Neutrophil (primary cell): ENCODE data around the gene SDK2.
"Not testable (repeated sequence)": the region's sequence is repeated elsewhere in the genome, so short reads cannot be mapped to it uniquely, and the experiment has no call there.

ENCODE experiments used
- H3K27ac ChIP-seq: fragments of 200-600 bp; sonication (generic); 2 replicates; pipeline ENCODE4 v1.5.1; 2016; ENCODE audit warnings: mild to moderate bottlenecking, moderate library complexity
- H3K27me3 ChIP-seq: fragments of 200-600 bp; sonication (generic); 2 replicates; pipeline ENCODE4 v1.6.0; 2016; ENCODE audit warnings: mild to moderate bottlenecking
- H3K36me3 ChIP-seq: fragments of 200-600 bp; sonication (generic); 2 replicates; pipeline ENCODE4 v1.5.1; 2017
- H3K4me1 ChIP-seq, 2 experiments: fragments of 200-600 bp in 1 of 2; sonication (generic) in 1 of 2; 1 replicate in 1 of 2; 2 replicates in 1 of 2; pipeline versions ENCODE4 v1.5.1 to v1.6.1; 2013 to 2016; ENCODE audit warnings: low read depth in 1 of 2, low read length in 1 of 2, mild to moderate bottlenecking in 1 of 2, moderate library complexity in 1 of 2; ENCODE audit not compliant: control insufficient read depth in 1 of 2, insufficient read depth in 1 of 2
- H3K4me3 ChIP-seq, 2 experiments: fragments of 200-600 bp in 1 of 2; sonication (generic) in 1 of 2; 1 replicate in 1 of 2; 2 replicates in 1 of 2; pipeline ENCODE4 v1.5.1; 2013 to 2016; ENCODE audit warnings: low read depth in 1 of 2, low read length in 1 of 2, mild to moderate bottlenecking in 1 of 2, moderate library complexity in 1 of 2
- H3K9me3 ChIP-seq: fragments of 200-600 bp; sonication (generic); 2 replicates; pipeline ENCODE4 v1.5.1; 2016
- TF ChIP-seq, protein P1 (sequence below): fragments of 200-600 bp; sonication (generic); IDR thresholded peaks from 2 replicates; pipeline ENCODE4 v1.5.1; 2016; ENCODE audit warnings: antibody characterized with exemption

The SDK2 gene

GRCh38 chr17:73463821-73464220 lies 180.4 kb downstream of the SDK2 start:
- H3K36me3 ChIP-seq, result no peaks in the 10 kb centered on the region
- no peak overlapping the region for H3K4me3 ChIP-seq
- no peaks in the 10 kb centered on the region for H3K4me1 ChIP-seq
- no peak overlapping the region for H3K27ac ChIP-seq
- no peaks in the 10 kb centered on the region for H3K9me3 ChIP-seq
- TF ChIP-seq, protein P1, sequence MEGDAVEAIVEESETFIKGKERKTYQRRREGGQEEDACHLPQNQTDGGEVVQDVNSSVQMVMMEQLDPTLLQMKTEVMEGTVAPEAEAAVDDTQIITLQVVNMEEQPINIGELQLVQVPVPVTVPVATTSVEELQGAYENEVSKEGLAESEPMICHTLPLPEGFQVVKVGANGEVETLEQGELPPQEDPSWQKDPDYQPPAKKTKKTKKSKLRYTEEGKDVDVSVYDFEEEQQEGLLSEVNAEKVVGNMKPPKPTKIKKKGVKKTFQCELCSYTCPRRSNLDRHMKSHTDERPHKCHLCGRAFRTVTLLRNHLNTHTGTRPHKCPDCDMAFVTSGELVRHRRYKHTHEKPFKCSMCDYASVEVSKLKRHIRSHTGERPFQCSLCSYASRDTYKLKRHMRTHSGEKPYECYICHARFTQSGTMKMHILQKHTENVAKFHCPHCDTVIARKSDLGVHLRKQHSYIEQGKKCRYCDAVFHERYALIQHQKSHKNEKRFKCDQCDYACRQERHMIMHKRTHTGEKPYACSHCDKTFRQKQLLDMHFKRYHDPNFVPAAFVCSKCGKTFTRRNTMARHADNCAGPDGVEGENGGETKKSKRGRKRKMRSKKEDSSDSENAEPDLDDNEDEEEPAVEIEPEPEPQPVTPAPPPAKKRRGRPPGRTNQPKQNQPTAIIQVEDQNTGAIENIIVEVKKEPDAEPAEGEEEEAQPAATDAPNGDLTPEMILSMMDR, result no peak
- no peaks in the 10 kb centered on the region for H3K27me3 ChIP-seq

DNA sequence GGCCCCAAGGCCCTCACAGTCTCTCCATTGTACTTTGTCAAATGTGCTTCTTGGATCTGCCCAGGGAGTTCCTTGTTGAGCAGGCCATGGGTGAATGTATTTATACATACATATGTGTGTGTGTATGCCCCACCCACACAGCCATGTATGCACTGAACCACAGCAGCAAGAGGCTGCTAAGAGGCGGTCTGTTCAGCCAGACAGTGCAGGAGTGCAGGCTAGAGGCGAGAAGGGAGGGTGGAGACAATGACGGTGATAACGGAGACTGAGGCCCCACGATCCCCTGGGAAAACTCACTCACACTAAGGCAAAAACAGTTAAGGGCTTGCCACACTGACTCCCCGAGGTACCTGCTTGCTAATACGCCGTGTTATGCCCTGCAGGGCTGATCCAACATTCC lies 181.4 kb downstream of the SDK2 start:
- H3K4me3 ChIP-seq, result no peak overlapping the region
- no peaks in the 10 kb centered on the region for H3K9me3 ChIP-seq
- no peaks in the 10 kb centered on the region for H3K27me3 ChIP-seq
- TF ChIP-seq, protein P1, result no peak
- no peaks in the 10 kb centered on the region for H3K4me1 ChIP-seq
- no peaks in the 10 kb centered on the region for H3K36me3 ChIP-seq
- no peak overlapping the region for H3K27ac ChIP-seq

DNA sequence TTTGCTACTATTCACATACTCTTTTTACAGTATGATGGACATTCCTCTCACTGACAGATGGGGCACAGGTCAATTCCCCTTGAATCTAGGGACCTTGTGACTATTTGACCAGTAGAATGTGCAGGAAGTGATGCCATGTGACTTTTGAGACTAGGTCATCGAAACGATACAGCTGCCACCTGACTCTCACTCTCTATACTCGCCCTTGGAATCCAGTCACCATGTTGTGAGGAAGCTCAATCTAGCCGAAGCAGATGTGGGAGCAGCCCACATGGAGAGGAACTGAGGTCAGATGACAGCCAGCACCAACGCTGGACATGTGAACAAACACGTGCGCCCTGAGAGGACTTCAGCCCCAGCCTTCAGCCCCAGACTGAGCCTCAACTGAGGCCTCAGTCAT lies 184.3 kb downstream of the SDK2 start:
- Histone ChIP-seq H3K4me3 (no peak overlapping the region), H3K27me3 (no peaks in the 10 kb centered on the region), H3K4me1 (no peaks in the 10 kb centered on the region), H3K9me3 (no peaks in the 10 kb centered on the region), H3K27ac (no peak overlapping the region), H3K36me3 (no peaks in the 10 kb centered on the region)
- TF ChIP-seq, protein P1, result no peak

DNA sequence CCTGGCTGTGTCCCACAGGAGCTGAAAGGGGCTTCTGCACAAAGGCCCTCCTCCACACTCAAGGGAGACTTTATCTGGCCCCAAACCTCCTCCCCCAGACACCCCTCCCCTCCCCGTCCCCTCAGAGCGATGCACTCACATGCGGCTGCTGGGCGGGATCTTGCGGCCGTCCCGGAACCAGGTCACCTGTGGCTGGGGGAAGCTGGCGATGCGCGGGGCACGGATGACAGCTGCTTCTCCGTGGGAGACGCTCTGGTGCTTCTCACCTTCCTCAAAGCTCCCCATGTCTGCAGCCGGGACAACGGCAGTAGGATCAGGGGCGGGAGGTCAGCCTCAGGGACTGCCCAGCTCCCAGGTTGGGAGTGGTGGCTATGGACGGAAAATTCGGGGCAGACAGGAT lies 188.5 kb downstream of the SDK2 start:
- Histone ChIP-seq H3K27me3 (no peaks in the 10 kb centered on the region), H3K4me1 (no peaks in the 10 kb centered on the region), H3K4me3 (no peak overlapping the region), H3K9me3 (no peaks in the 10 kb centered on the region), H3K36me3 (no peaks in the 10 kb centered on the region), H3K27ac (no peak overlapping the region)
- TF ChIP-seq, protein P1, result no peak

DNA sequence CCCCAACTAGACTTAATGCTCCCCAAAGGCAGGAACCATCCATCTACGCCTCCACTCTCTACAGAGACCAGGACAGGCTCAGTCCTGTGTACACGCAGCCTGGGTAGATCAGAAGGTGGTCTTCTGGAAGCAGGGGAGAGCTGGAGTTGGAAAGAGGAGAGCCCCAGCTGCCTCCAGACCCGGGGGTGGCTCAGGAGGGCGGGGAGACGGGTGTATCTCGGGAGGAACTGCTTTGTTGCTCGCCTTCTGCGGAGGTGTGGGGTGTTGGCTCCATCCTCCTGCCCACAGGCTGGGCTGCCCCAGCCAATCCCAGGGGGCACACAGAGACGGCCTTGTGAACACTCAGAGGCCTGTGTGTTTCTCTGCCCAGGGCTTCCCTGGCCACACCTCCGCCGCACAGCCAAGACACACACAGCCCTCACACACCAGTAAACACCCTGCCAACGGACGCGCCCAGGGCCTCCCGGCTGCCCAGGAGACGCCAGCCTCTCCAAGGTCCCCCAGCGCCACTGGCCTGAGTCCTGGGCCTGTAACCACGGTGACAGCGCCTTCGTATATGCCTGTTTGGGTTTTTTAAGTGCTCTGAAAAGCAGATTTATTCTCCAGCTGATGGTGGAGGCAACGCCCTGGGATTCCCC lies 189.1 kb downstream of the SDK2 start:
- no peaks in the 10 kb centered on the region for H3K4me1 ChIP-seq
- no peaks in the 10 kb centered on the region for H3K9me3 ChIP-seq
- TF ChIP-seq, protein P1, result no peak
- H3K27ac ChIP-seq, result no peak overlapping the region
- H3K4me3 ChIP-seq, result no peak overlapping the region
- H3K27me3 ChIP-seq, result no peaks in the 10 kb centered on the region
- no peaks in the 10 kb centered on the region for H3K36me3 ChIP-seq

DNA sequence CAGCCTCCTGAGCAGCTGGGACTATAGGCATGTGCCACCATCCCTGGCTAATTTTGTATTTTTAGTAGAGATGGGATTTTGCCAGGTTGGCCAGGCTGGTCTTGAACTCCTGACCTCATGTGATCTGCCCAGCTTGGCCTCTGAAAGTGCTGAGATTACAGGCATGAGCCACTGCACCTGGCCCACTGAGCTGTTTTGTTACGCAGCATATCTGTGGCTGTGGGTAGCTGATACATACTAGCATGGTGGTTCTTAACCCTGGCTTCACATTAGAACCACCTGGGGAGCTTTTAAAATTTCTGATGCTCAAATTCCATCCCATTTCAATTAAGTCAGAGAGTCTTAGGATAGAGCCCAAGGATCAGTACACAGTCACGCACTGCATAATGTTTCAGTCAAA lies 190.8 kb downstream of the SDK2 start:
- H3K9me3 ChIP-seq, H3K27ac ChIP-seq, H3K4me3 ChIP-seq, H3K27me3 ChIP-seq, H3K36me3 ChIP-seq, H3K4me1 ChIP-seq: not testable (repeated sequence)
